COR-L47 (cell line): ENCODE results near the gene SPOP.
"Not testable (repeated sequence)": the region's sequence is repeated elsewhere in the genome, so short reads cannot be mapped to it uniquely, and the experiment has no call there.

ENCODE experiments used
- DNase-seq: peaks from one replicate; lab custom pipeline; 2025; lab: John Stamatoyannopoulos, UW

The SPOP gene

DNA sequence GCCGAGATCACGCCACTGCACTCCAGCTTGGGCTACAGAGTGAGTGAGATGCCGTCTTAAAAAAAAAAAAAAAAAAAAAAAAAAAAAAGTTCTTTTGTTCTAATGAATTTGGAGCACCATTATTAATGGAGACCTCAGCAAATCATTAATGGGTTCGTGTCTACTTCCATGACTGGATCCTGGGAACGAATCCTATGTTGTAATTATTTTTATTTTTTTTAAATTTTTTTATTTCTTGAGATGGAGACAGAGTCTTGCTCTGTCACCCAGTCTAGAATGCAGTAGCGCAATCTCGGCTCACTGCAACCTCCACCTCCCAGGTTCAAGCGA, 30.7 kb downstream of the SPOP start:
- DNase-seq: no peak

DNA sequence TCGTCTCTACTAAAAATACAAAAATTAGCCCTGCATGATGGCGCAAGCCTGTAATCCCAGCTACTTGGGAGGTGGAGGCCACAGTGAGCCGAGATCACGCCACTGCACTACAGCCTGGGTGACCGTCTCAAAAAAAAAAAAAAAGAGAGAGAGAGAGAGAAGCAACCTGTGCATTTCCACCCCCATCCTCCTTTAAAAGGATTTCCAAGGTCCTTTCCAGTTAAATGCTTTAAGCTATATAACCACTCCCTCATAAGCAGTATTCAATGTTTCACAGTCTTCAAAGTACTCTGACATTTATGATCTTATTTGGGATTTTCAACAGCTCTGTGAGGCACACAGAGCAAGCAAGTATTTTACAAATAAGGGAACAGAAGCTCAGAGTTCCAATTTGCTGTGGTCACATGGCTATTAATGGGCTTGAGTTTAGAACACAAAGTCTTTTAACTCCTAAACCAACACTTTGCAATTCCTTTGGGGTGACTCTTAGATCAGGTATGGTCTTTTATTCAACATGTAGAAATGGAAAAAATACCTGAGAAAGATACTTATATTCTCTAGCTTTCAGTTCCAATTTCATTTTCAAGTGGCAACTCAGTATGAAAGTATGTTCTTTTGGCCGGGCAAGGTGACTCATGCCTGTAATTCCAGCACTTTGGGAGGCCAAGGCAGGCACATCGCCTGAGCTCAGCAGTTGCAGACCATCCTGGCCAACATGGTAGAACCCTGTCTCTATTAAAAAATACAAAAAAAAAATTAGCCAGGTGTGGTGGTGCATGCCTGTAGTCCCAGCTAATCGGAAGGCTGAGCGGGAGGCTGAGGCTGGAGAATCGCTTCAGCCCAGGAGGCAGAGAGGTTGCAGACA, 31.3 kb downstream of the SPOP start:
- no peak for DNase-seq

DNA sequence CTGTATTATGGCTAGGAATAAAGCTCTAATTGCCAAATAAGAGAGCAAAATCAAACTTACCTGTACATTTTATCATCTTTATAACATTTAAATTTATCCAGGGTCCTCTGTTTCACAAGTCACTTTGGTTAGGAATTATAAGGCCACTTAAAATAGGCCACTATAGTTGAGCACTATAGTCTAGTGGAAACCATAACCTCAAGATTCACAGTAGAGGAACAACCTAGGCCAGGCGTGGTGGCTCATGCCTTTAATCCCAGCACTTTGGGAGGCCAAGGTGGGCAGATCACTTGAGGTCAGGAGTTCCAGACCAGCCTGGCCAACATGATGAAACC, 31.9 kb downstream of the SPOP start:
- not testable (repeated sequence) for DNase-seq

DNA sequence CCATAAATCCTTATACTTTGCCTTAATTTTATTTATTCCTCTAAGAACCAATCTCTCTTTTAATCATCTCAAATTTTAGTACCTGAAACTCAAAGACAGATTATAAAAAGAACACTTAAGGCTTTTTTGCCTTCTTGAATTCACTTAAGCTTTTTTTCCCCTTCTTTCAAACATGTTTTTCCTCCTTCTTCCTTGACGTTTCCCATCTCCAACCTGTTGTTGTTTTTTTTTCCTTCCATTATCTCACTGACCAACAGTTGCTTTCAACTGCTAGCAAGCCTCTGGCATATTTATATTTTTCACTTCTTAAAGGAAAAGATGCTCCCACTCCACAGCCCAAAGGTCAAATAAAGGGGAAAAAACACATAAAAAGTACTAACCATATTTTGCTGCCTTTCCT, 32.2 kb downstream of the SPOP start:
- no peak for DNase-seq

DNA sequence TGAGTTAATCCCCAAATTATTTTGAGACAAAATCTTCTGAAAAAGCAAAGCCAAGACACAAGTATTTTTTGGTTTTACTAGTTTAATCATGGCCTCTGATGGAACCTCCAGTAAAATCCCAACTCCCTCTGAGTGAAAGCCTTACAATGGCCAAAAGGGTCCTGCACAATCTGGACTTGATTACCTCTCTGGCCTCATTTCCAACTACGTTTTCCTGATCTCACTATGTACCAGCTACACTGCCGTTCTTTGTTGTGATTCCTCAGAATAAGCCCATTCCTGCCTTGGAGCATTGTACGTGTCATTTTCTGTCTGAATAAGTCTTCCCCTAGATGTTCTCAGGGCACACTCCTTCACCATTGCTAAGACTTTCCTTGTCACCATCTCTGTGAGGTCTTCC, 37.3 kb downstream of the SPOP start:
- DNase-seq: no peak

DNA sequence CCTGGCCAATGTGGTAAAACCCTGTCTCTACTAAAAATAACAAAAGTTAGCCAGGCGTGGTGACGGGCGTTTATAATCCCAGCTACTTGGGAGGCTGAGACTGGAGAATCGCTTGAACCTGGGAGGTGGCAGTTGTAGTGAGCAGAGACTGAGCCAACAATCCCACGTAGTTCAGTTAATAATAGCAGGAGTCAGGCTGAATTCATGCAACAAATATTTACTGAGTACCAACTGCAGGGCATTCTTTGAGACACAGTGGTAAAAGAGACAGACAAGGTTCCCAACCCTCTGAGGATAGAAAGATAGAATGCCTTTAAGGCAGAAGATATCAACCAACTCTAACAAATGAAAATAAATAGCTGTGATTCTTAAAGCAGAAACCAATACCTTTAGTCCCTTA, 39.1 kb downstream of the SPOP start:
- DNase-seq: no peak

DNA sequence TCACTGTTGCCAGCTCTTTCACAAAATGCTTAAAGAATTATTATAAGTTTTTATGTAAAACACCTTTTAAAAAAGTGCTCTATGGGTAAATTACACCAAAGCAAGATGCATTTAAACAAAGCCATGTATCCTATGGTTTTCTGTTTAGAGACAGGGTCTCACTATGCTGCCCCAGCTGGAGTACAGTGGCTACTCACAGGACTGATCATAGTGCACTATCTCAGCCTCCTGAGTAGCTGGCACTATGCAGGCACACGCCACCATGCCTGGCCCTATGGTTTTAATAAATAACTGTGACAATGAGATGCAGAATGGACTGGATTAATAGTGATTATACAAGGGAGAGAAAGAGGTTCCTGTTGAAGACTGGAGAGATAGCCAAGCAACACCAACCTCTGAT, 40.2 kb downstream of the SPOP start:
- DNase-seq: no peak

DNA sequence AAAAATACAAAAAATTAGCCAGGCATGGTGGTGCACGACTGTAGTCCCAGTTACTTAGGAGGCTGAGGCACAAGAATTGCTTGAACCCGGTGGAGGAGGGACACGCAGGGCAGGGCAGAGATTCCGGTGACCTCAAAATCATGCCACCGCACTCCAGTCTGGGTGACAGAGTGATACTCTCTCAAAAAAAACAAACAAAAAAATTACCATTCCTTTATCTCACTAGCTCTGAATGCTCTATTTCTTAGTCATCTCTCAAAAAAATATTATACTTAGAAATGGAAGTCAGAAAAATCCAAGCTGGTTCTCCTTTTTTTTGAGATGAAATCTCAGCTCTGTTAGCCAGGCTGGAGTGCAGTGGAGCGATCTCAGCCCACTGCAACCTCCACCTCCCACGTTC, 40.8 kb downstream of the SPOP start:
- no peak for DNase-seq

DNA sequence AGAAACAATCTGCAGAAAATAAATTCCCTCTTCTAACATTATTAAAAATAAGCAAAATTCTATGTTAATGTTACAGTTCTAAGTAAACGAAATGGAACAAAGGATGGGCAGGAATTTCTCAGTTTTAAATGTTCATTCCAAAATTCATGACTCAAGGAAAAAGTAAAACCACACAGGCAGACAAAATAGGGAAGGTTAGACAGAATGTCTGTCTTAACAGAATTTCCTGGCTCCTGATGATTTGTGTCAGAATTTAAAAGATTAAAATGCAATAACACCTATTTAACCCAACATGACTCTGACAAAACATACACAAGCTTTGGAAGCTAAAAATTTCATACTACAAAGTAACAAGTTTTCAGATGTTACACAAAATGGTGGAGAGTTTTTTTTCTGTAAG, 42.8 kb downstream of the SPOP start:
- DNase-seq: no peak

DNA sequence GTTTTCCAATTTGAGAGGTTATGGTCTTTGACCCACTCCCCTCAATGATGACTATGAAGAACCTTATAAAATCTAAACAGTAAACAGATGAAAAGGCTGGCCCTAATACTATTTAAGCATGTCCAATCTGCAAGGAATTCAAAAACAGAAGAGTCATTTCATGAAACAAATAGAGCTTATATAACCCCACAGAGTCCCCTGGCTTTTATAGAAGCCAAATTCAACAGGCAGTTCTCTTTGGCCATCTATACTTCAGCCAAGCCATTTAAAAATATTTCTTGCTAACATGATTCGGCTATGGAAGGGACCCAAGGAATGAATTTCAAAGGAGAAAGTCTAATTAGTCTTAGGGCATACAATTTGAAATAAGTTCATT, 43.4 kb downstream of the SPOP start:
- no peak for DNase-seq

DNA sequence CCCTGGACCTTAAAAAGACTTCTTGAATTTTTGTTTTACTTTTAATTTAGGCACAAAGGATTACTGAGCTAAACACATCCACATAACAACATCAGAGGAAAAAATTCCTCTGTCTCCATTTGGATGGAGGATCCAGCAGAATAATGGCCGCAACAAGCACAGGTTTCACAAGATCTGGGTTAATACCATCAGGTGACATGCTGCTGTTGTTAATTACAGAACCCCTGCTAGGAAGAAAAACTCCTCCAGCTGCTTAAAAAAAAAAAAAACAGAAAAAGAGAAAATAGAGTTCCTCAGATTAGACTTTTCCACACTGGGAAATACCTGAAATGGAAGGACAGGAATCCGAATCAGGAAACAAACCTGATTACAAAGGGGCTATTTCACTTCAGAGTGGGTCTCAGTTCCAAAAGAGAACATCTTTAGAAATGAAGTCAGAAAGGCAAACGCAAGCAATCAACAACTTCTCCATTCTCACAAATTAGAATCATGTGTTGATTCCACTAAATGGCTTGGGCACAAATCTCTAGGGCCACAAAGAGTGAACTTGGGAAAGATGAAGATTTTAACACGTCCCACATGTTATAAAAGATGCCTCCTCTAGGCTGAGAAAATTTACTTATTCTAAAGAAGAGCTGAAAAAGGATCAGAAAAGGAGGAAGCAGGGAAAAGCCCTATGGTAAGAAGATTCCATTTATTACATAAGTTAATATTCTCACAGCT, 44.0 kb downstream of the SPOP start:
- no peak for DNase-seq

DNA sequence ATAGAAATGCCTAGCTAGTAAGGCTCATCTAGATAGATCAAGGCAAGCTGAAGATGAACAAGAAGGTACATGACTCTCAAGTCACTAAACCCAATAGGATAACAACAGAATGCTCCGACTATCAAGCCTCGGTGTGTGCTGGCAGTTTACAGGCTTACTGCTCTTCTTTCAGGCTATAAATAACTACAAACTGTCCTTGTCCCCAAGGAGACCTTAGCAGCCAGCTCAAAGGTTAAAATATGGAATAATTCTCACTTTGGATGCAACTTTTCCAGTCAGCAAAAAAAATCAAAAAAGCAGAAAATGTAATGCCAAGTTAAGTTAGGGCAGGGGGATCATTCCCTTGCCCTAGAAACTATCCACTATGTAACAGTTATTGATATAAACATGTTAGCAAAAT, 44.6 kb downstream of the SPOP start:
- DNase-seq: no peak

DNA sequence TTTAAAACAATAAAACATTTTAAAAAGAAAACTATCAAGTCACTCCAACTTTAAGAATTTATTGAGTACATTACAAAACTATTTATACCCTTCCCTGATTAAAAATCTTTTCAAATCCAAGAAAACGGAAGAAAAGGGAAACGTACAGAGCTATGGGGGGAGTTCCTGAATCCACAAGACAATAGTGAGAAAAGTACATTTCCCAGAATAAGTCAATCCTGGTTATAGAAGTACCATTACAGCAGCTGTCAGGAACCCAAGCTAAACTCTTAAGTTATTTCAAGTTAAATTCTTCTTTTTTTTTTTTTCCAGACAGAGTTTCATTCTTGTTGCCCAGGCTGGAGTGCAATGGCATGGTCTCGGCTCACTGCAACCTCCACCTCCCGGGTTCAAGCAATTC, 45.7 kb downstream of the SPOP start:
- DNase-seq: no peak

DNA sequence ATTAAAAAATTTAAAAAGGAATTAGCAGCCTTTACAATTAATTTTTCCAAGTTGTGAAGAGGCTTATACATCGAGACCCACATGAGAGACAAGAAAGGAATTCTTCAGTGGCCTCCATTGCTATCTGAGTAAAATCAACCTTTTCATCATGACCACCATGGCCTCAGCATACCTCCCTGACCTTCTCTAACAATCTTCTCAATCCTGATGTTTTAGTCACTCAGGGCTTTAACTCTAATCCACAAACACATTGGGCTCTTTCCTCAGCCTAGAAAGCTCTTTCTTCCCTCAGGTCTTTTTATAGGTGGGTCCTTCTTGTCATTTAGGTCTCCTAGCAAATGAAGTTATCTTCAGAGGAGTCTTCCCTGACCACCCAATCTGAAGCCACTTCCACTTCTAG, 46.4 kb downstream of the SPOP start:
- DNase-seq: no peak

DNA sequence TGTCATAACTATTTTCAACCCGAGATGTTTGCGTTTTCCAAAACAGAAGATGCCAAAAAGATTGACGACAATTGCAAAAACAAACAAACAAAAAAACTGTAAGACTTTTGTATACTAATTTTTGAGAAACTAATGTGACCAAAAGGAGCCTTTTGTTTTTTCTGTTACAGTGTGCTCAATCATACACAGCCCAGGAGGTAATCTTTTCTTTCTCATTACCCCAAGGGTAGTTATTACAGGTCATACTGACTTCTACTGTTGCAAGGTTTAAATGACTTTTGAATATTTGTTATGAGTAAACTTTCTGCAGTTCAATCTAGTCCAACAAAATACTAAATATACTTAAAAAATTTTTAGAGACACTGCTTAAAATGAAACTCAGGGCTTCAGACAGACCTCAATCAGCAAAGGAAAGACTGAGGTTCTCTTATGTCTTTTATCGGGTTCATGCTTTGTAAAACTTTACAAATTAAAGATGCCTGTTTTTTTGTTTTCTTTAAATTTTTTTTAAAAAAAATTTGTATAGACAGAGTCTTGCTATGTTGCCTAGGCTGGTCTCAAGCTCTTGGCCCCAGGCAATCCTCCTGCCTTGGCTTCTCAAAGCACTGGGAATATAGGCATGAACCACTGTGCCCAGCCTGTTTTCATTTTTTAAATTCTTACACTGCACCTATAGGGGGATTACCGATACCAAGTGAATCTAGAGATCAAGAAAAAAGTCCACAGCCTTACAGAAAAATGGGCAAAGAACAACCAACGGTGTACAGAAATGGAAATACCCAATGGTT, 47.6 kb downstream of the SPOP start:
- DNase-seq: no peak

DNA sequence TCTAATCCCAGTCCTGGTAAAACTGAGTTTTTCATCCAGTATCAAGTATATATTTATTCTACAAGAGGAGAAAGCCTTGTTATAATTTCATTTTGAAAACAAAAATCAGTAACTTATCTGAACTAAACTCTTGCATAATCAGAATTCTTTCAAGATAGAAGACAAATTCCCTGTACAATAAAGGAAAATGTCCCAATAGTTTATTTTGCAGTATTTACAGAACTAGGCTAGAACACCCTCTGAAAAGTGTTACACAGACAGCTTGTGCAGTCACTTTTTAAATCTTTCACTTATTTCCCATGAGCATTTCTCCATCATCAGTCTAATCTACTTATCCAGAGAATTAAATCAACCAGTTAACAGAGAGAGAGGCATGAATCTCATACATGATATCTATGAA, 48.5 kb downstream of the SPOP start:
- DNase-seq: no peak

DNA sequence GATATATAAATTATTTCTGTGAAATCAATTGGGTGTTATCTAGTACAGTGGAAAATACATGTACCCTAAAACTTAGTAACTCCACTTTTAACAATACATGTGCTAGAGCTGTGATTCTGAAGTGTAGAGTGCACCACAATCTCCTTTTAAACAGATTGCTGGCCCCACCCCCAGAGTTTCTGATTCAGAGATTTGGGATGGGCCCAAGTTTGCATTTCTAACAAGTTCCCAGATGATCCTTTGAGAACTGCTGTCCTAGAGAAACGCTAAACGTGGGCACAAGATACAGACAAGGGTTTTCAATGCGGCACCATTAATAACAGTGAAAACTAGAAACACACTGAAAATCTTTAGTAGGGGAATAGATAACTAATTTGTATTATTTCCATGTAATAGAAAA, 53.0 kb downstream of the SPOP start:
- DNase-seq: no peak

DNA sequence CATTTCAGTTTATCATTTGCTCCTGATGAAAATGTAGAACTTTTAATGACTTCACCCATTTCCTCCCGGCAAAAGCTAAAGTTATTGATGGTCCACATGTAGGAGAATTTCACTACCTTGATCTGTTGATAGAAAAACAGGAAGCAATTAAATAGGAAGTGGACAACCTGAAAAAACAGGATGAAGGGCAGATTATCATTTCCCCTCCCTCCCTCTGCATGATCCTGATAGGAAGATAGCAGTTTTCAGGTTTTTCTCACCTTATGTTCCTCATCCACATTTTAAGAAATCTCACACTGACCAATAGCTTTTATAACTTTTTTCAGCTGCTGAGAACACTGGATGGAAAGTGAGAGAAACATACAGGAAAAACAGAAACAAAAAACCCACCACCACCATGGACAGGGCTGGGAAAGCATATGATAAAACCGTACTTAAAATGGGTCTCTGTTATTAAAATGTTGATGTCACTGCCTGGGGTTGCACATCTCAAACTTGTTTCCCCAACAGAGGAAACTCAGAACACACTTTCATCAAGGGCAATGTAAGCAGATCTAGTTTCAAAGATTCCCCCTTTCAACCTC, 55.9 kb downstream of the SPOP start:
- DNase-seq: no peak

DNA sequence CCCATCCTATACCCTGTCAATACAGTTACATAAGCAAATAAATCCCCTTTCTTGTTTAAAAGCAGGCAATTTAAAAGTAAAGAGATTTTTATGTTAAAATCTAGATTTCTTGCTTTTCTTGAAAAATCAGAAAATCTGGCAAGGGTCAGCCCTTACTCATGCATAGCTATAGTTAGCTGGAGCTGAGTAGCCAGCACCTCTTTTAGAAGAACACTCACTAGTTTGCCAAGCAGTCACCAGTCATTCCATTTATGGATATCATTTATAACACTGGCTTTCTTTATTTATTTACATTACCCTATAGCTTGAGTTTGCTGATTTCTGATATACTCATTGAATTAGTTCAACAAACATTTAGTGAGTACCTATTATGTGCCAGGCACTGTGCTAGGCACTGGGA, 56.5 kb downstream of the SPOP start:
- no peak for DNase-seq

DNA sequence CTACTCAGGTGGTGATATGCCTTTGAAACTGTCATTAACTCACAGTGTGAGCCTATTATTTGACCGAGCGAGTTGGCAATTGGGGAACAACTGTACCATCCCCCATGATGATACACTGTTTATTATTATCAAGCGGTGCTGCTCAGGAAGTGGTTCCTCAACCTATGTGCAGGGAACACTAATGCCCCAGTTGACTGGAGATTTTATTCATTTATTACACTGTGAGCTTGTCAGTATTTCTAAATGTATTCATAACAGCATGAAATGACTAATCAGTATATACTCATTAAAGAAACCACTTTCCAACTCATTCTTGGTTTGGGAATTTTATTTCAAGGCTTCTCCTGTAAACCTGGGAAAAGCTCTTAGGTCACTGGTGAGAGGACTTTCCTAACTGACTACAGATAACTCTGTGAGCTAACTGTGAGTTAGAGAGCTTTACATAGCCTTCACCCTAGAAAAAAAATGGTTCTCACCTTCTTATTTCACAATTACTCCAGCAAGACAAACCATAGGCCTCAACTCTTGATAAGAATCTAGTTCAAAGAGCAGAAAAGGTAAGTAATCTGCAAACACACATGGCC, 59.8 kb downstream of the SPOP start:
- no peak for DNase-seq

DNA sequence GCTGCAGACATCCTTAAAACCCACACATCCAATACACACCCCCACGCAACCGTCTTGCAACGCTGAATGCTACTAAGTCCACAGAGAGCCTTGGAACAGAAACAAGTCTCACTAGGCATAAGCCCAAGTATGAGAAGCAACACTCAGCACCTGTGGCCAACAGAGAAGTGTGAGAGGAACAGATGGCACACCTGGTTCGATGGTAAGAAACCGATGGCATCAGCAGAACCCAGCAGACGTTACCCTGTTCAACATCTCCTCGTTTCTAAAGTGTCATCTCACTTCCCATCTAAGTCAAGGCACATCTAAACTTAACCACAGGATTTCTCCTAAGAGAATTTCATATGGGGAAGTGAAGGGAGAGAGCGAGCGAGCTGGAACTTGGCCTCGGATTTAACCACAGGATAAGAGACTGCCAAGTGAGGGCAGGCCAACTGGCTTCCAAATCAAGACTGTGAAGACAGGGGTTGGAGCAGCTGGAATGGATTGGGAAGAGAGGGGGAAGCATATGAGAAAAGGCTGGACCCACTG, 61.2 kb downstream of the SPOP start:
- no peak for DNase-seq

DNA sequence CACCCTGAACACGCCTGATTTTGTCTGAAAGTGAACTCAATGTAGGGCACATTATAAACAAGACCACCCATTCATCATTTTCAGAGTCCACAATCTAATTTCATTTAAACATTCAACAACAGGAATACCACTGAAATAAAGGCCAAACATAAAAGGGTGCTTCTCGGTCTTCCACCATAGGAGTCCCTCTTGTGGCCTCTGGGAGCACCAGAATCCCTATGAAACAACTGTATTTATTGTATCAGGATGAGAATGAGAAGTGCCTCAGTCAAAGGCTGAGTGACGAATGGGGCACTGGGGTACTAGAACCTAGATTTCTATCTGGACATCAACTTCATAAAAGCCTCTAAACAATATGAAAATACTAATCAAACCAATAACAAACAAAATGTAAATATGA, 61.8 kb downstream of the SPOP start:
- no peak for DNase-seq
